ENCODE measurements around the gene EIF4G3.

- TF ChIP-seq ZNF318 (IDR thresholded peaks at IDR 0.05; ENCODE audit: borderline replicate concordance in 1 of 2, low read depth in 1 of 2) (no peak), POLR2AphosphoS5 (IDR thresholded peaks at IDR 0.05; ENCODE audit: control insufficient read depth, insufficient read depth, low read depth, low read length) (no peak), IFI16 (CRISPR knock-in tag; IDR thresholded peaks at IDR 0.05) (no peak), SETDB1 (IDR thresholded peaks at IDR 0.05; ENCODE audit: low read length) (no peak), MCM2 (IDR thresholded peaks at IDR 0.05; ENCODE audit: low read depth) (no peak), CTCF (IDR thresholded peaks at IDR 0.05 in 2 of 3, conservative IDR thresholded peaks at IDR 0.05 in 1 of 3; ENCODE audit: insufficient read depth in 2 of 3, low read depth in 1 of 3, low read length in 3 of 3) (no peak), RREB1 (CRISPR knock-in tag; IDR thresholded peaks at IDR 0.05) (no peak), NR2F6 (CRISPR knock-in tag; IDR thresholded peaks at IDR 0.05) (no peak), POLR2A (conservative IDR thresholded peaks at IDR 0.05) (no peak), KLF16 (IDR thresholded peaks at IDR 0.05) (no peak)
Observed at GRCh38 chr1:21165646-21166045, 11.1 kb downstream of the EIF4G3 start.

Measured in K562 (cell line).